HG02571 (cell line): ENCODE measurements around the gene EBF3.

Source experiments
- ATAC-seq: cut with Tn5 transposase; IDR thresholded peaks from one replicate; pipeline ENCODE4 v1.9.1; 2021; ENCODE audit warnings: mild to moderate bottlenecking, moderate library complexity; ENCODE audit not compliant: unreplicated experiment

Gene EBF3

GRCh38 chr10:129959544-129960480 lies 4.3 kb downstream of the EBF3 start:
- no peak for ATAC-seq

DNA sequence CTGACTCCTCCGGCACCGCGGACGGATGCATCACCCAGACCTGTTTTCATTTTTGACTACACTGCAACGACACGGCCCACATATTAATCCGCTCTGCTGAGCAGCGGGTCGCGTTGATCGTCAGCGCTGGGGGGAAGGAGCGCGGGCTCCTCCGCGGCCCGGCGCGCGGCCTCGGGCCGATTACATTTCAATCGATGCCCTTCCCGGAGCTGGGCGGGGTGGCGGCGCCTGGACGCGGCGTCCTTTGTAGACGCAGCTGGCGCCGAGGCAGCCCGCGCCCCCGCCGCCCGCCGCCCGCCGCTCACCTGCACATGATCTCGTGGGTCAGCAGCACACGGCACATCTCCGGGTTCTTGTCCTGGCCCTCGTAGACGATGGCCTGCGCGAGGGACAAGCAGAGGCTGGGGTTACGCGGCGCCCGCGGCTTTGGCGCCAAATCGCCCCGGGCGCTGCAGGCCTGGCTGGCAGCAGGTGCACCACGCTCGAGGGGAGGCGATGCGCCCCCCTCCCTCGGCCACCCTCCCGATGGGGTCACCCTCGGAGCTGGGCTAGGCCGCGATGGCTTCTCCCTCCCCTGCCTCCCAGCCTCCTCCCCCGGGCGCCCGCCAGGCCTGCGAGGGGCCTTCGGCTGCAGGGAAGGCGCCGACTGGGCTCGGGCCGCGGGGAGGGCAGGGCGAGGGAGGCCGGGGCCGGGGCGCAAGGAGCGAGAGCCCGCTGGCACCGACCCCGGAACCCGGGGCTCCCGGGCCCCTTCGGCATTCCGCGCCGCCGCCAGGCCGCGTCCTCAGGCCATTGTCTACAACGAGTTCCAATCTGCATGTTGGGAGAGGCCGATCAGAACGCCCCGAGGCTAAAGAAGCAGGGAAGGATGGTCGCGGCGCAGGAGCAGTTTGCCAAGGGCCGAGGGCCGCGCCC lies 5.2 kb downstream of the EBF3 start:
- ATAC-seq: no peak

DNA sequence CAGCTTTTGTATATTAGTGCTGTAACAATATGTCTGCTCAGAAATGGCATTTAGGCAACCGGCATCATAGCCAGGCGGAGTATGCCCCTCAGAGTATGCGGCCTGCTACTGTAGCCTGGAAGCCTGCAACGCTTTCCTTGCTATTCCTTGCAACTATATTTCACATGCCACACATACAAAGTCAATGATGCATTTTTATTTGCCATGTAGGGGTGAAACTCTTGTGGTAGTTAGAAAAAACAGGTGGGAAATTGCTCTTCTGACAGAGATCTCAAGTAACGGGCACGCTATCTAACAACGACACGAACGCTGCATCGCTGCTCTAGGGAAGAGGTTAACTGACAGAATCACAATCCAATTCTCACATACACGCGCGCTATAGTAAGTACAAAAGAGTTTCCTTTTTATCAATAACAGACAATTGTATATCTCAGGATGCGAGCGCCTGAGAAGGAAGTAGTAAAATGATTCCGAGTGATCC lies 5.9 kb downstream of the EBF3 start:
- ATAC-seq: no peak

DNA sequence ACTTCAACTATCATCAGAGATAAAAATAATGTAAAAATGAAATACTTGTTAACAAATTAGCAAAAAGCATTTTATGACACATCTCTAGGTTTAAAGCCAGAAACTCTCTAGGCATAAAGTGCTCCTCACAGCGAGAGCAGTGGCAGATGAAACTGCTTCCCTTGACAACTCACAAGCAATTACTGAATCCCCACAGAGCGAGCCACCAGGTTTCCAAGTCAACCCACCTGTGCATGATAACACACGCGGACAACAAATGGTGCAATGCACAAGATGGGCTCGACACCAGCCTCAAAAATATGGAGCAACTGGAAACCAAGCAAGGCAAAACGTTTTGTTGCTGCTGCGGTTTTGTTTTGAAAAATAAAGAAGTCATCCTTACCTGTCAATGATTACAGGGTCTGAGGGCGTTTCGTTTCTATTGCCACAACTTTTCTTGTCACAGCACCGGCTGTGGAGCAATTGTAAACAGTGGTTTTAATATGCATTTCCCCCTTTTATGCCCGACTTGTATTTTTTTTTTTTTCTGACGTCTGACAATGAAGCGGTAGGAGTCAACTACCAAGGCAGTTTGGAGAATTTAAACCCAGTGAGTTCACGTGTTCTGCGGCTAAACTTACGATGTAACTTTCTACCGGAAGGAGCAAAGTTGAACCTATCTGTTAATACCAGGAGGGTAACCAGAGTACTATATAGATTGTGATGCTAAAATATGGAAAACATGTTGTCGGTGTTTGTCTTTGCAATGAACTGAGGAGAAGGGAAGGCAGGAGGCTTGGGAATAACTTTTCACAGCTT lies 7.0 kb downstream of the EBF3 start:
- ATAC-seq: no peak

GRCh38 chr10:129956286-129956670 lies 7.8 kb downstream of the EBF3 start:
- no peak for ATAC-seq

GRCh38 chr10:129955601-129956285 lies 8.3 kb downstream of the EBF3 start:
- no peak for ATAC-seq

GRCh38 chr10:129954492-129955315 lies 9.4 kb downstream of the EBF3 start:
- ATAC-seq: no peak

DNA sequence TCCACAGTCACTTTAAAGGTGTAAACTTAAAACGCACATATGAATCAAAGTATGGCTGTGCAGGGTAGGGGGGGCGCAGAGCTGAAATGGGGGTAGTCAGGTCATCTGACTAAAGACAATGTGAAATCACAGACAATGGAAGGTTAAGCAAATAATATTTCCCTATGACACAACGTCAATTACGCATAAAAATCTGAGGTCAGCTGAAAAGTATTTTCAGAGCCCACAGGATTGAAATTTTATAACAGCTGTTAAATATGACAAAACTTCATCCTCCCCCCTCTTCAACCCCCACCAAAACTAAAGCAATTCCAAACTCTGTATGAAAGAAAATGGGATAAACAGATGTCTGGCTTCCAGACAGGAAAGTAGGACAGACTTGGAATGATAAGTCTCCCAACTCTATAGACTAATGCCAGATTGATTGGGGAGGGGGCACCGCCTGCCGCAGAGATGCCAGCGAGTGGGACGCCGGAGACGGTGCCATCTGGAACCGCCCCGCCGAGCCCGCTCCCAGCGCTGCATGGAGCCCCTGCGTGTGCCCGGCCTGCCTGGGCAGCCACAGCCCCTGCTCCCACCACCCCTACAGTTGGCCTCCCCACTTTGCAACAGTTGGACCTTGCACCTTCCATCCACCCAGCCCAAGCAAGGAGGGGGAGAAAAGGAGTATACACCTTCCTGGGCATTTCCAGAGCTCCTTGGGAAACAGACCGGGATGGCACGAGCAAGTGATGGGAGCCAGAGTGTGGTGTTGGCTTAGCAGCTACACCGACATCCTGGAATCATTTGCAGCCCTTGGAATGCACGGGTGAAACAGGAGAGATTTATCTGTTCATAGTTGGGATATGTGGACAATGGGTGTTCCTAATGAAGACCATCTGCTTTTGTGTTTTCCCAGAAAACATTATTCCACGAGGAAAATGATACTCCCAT lies 10.7 kb downstream of the EBF3 start:
- ATAC-seq: no peak

GRCh38 chr10:129952378-129953118 lies 11.5 kb downstream of the EBF3 start:
- no peak for ATAC-seq

DNA sequence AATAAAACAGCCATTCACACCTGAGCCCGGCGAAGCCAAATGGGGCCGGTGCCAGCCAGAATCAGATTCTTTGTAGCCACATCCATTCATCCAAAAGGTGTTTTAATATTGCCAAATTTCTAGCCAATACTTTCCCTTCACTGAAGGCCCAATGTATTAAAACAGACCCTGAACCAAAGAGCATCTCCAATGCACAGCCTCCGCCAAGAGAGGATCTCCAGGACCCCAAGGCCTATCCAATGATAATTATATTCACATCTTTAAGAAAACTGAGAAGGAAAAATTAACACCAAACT lies 12.2 kb downstream of the EBF3 start:
- no peak for ATAC-seq

GRCh38 chr10:129951101-129951969 lies 12.7 kb downstream of the EBF3 start:
- ATAC-seq: no peak

GRCh38 chr10:129950676-129951075 lies 13.4 kb downstream of the EBF3 start:
- ATAC-seq: no peak

- ATAC-seq: no peak
These were observed 14.2 kb downstream of the EBF3 start for GRCh38 chr10:129949891-129950291.

DNA sequence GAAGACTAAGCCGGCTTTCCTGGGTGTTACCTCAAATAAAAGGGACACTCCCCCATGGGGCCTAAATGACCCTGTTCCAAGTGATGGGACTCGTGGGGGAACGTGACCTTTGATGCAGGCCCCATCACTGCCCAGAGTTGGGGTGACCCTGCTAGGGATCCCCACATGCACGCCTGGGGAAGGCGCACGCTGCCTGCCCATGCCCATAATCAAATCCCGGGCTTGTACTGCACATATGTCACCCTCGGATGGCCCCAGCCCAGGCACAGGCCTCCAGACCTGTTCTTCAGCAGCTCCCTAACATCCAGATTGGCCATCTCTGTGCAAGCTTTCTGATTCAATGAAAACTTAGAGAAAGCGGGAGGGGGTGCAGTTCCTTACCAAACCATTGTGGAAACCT lies 14.7 kb downstream of the EBF3 start:
- no peak for ATAC-seq

- no peak for ATAC-seq
These were observed 17.2 kb downstream of the EBF3 start for GRCh38 chr10:129946859-129947258.

DNA sequence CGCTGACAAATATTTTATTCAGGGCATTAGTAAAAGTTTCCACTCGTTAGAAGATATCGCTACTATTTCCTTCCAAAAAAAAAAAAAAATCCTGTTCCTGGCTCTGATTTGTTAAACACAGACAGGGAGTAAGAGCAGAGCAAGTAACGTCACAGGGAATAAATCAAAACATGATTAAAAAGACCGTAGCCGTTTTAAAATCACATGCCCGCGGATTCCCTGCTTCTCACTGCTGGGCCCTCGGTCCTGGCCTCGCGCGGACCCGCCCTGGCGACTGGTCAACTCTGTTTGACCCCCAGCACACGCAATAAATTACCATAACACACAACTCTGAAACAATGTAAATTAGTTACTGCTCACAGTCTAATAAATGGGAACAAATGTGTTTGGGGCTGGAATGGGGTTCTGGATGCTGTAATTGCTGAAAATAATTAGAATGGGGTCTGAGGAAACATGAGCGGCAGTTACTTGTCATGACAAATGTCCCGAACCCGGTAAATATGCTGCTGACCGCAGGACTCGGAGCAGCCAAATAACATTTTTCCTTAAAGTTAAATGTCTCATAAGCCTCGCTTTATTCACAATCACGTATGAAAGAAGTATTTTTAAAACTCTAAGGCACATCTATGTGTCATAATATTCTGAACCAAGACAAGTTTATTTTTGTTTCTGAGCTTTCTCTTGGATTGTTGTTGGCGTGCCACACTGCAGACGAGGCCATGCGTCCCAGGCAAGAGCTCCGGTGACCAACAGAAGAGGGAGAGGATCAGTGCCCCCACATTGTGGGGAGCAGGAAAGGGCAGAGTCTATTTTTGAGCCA lies 17.9 kb downstream of the EBF3 start:
- no peak for ATAC-seq
